Hepatic stellate cell (primary cell): Measurements from ENCODE around the gene SYT1.

ENCODE experiments used
- DNase-seq: peaks from one replicate; pipeline ENCODE4 v3.0.0; 2011; ENCODE audit warnings: low spot score

SYT1 gene

GRCh38 chr12:79223210-79223609, 358.6 kb downstream of the SYT1 start:
- DNase-seq = no peak

DNA sequence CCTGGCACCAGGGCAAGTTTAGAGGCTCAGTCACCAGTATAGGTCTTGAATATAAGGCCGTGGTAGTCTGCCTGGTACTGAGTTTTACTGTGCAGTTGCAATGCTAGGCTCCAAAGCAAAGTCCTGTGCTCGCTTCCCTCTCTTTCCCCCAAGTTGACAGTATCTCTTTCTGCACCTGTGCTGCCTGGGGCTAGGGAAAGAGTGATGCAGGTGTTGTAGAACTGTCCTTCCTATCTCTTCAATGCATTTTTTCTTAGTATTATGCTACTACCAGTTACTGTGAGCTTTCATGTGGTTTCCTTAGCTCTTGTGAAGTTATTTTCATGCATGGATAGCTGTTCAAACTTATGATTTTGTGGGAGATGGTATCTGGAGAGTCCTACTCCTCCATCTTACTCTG, 359.2 kb downstream of the SYT1 start:
- no peak for DNase-seq

- no peak for DNase-seq
Observed at GRCh38 chr12:79227091-79227490, 362.5 kb downstream of the SYT1 start.

- DNase-seq = no peak
Observed at GRCh38 chr12:79227646-79228045, 363.1 kb downstream of the SYT1 start.

GRCh38 chr12:79233341-79233781, 368.8 kb downstream of the SYT1 start:
- DNase-seq = no peak

DNA sequence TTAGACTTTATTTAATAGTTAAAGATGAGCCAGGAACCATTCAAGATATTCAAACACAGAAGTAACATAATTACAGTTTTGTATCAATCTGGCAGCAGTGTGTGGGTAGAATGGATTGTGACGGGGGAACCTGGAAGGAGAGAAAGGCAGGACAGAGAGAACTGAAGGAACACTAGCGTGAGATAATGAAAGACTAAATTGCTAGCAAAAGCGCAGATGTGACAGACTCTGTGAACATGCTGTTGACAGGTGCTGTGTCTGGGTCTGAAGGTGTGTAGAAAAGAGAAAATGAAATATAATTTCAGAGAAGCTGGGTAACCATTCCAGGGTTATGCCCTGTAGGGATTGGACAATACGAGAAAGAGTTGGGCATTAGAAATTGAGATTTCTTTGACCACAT, 372.3 kb downstream of the SYT1 start:
- no peak for DNase-seq

GRCh38 chr12:79238246-79238645, 373.7 kb downstream of the SYT1 start:
- DNase-seq = no peak

GRCh38 chr12:79247494-79247893, 382.9 kb downstream of the SYT1 start:
- no peak for DNase-seq

- DNase-seq = peak; percentile 20
Observed at GRCh38 chr12:79250186-79250585, 385.6 kb downstream of the SYT1 start.

DNA sequence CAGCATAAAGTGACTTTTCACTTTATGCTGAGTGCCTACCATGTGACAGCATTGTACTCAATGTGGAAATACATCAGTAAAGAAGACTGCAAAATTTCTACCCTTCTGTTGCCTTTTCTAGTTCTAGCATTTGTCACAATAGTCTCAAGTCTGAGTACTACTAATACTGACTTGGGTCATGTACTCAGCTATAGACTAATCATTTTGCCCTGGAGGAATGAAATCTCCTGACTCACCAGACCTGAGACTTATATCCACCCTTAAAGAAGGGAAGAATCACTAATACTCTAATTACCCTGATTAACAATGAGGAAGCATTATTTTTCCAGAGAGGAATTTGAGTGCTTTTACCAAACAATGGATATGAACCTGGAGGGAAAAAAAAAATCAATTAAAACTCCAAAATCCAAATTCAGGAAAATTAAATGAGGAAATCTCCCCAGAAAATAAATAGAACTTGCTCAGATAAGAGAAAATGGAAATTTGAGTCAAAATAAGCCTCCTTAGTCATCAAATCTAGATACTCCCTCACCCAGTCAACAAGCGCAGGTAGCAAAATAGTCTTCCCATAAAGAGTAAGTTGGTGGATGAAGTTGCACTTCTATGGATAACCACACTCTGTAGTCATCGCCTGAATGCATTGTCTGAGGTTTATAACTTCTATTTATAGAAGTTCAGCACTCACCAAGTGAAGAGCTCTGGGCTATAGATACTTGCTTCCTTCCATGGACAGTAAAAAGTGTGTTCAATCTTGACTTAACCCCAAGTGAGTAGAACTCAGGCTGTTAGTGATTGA, 386.6 kb downstream of the SYT1 start:
- DNase-seq = no peak

DNA sequence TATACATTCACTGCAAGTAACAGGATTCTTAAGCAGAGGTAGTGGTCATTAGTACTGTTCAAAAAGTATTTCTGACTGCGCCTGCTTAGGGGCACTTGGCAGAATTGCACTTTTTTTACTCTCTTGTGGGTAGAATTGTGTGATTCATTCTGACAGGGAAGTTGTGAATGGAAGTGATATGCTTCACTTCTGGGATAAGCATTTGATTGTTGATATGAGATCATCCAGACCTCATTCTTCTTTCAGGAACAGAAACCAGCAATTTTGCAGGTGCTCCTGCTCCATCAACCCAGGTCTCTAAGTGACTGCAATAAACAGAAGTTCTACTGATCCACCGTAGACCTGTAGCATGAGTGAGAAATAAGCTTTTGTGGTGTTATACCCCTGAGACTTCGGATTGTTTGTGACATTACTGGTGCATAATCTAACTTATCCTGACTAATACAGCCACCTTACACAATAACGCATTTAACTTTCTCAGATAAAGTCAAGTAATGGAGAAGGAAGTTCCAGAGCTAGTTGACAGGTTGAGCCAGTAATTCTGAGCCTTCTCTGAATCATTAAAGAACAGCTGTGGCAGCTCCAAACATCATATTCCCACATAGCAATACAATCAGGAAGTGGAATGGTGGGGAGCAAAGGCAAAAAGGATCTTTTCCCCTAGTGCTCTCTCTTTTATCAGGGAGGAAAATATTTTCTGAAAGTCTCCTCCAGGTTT, 387.9 kb downstream of the SYT1 start:
- no peak for DNase-seq

DNA sequence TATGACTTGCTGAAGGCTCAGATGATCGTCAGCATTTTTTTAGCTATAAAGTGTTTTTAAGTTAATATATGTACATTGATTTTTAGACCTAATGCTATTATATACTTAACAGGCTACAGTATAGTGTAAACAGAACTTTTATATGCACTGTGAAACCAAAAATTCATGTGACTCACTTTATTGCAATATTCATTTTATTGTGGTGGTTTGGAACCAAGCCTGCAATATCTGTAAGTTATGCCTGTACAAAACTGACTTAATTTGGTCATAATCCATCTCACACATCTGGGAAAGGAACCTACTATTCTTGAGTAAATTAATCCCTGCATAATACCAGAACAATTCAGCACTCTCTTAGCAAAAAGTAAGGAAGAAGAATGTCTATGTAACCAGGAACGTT, 390.7 kb downstream of the SYT1 start:
- DNase-seq = no peak

- no peak for DNase-seq
Observed at GRCh38 chr12:79260923-79261322, 396.3 kb downstream of the SYT1 start.

- no peak for DNase-seq
Observed at GRCh38 chr12:79262938-79263337, 398.4 kb downstream of the SYT1 start.

- DNase-seq = no peak
Observed at GRCh38 chr12:79266343-79267144, 402.0 kb downstream of the SYT1 start.

DNA sequence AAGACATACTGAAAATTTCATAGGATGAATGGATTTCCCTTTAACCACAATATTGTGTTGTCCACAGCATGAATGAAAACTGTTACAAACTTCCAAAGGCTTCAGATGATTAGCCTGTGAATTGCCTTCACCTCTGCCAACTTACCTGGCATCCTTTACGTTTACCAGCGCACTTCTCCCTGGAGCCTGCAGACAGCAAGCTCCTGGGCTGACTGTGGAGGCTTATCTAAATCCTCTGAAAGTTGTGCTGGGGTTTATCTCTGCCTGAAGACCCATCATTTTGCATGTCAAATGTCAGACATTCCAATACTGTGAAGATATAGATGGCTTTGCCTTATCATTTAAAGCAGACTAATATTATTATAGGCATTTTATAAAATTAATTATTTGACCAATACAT, 403.0 kb downstream of the SYT1 start:
- DNase-seq = no peak

- no peak for DNase-seq
Observed at GRCh38 chr12:79274501-79275064, 410.0 kb downstream of the SYT1 start.

DNA sequence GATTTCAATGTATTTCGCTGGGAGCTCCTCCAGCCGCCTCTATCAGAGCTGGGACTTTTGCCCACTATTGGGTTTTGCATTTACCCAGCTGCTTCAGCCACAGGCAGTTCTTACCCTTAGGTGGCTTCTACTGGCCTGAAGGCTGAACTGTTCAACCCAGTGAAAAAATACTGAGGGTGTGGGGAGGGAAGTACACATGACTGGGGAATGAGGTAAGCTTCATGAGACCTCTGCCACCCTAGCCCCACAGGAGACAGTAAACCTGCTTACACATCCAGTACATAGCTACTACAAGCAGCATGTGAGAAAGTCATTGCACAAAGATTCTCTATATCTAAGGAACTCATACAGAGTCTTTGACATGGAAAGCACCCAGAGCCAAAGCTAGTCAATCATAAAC, 411.1 kb downstream of the SYT1 start:
- no peak for DNase-seq

DNA sequence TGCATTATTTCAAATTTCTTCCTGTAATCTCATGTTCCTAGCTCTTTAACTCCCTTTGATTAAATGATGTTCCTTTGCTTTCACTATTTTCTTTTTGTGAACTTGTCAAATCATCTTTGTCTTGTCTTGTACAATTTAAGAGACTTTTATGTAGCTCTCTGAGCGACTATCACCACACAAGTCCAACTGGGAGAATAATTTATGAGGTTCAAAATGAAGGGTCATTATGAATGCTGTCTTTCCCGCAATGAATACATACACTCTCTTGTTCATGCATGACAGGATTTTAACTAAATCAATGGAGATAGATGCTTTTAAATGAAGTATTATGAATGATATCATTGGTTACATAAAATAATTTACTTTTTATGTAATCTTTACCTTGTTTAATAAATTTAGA, 418.8 kb downstream of the SYT1 start:
- DNase-seq = no peak

DNA sequence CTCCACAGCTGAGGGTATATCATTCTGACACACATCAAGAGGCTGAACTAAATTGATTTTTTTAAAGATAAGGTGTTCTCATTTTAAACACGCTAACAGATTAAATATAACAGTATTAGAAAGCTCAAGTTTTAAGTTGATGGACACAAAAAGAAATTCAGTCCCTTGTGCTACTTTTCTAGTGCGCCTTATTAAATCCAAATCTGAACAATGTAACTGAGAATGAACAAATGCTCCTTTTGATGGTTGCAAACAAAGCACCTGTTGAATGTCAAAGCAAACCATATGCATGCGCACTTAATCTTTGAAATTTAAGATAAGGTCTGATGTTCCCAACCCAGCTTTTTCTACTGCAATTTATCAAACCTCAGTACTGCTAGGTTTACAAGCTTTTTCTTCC, 424.3 kb downstream of the SYT1 start:
- DNase-seq = no peak

DNA sequence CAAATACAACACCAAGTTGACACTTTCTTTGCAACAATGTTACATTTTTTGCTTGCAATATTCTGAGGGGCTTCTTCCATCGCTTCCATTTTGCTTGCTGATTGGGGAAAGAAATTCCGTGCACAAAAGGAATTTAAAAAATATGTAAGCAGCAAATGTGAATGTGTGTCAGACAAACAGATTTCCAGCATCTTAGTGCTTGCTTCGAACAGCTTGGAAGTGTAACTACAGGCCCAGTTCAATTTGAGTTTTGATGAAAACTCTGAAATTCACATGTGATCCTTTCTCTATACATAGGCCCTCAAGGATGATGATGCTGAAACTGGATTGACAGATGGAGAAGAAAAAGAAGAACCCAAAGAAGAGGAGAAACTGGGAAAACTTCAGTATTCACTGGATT, 427.1 kb downstream of the SYT1 start:
- no peak for DNase-seq

GRCh38 chr12:79294590-79294989, 430.0 kb downstream of the SYT1 start:
- DNase-seq = no peak
